HTERT RPE-1 (cell line): ENCODE measurements around the gene FXYD2.
"Not testable (repeated sequence)": the region's sequence is repeated elsewhere in the genome, so short reads cannot be mapped to it uniquely, and the experiment has no call there.

Source experiments
- in situ Hi-C: fragments of 300-500 bp; cut with MboI; formaldehyde crosslinking; loops from 4 replicates; pipeline ENCODE4 v1.14.3; 2020; ENCODE audit warnings: low sequenced_read_pairs

FXYD2 gene

GRCh38 chr11:117822074-117823033 is 2.2 kb downstream of the FXYD2 start:
- in situ Hi-C loops = no loop called here

GRCh38 chr11:117821431-117821830 is 3.1 kb downstream of the FXYD2 start:
- in situ Hi-C loops = no loop called here

DNA sequence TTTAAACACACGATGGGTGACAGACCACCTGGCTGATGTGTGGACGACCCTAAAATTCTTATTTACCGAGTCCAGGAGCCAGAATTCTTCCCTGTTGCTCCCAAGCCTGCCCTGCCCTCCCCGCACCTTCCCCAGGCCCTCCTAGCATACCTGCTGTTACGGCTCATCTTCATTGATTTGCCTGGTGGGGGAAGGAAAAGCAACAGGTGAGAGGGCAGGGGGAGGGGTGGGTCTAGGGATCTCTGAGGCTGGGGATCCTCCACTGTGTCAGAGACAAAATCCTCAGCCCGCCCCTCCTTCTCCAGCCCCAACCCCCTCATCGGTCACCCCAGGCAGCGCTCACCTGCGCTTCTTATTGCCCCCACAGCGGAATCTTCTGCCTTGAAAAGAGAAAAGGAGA is 4.0 kb downstream of the FXYD2 start:
- in situ Hi-C loops = no loop called here

DNA sequence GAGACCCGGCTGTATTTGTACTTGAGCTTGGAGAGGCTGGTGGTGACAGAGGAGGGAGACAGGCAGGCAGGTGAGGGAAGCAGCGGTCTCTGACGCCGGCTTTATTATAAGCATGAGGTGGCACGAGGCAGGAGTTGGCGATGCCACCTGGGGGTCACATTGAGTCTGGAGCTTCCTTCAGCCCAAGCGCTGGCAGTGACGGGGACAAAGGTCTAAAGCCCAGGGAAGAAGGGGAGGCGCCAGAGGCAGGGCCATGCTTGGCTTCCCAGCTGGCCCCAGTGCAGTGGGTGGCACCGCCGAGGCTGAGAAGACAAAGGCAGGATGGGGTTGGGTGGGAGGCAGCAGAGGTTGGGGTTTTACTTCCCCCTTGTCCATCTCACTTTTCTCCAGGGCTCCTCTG is 4.5 kb downstream of the FXYD2 start:
- in situ Hi-C loops = no loop called here

GRCh38 chr11:117819096-117820040 is 5.2 kb downstream of the FXYD2 start:
- in situ Hi-C loops = no loop called here

DNA sequence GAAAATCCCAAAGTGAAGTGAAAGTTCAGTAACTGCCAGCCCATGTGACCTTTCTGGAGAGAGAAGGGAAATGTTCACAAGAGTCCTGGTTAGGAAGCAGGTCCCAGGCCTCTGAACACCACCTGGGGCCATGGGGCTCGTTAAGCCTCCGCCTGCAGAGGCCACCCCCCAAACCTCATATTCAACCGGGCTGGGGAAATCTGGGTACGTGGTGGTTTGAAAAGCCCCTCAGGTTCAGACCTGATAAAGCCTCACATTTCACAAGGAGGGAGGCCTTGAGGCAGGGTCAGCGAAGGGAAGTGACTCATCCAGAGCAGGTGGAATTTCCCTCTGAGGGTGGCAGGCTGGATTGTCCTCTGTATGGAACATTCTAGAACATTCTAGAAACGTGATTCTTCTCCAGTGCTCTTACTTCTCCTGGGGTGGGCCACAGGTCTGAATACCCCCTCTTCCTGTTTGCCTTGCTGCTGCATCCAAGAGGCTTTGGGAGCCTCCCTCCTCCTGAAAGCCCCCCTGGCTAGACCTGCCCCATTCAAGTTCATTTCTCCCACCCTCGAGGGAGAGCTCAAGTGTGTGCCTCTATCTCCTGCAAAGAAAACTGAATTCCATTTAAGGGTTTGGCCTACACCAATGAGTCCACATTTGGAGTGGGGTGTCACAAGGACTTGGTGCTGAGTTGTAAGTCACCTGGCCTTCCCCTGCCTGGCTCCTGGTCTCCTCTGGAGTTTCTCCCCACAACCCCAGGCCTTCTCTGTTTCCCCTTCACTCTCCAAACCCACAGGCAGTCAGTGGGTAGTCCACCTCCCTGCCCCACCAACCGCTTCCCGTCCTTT is 6.3 kb downstream of the FXYD2 start:
- in situ Hi-C loops = no loop called here

DNA sequence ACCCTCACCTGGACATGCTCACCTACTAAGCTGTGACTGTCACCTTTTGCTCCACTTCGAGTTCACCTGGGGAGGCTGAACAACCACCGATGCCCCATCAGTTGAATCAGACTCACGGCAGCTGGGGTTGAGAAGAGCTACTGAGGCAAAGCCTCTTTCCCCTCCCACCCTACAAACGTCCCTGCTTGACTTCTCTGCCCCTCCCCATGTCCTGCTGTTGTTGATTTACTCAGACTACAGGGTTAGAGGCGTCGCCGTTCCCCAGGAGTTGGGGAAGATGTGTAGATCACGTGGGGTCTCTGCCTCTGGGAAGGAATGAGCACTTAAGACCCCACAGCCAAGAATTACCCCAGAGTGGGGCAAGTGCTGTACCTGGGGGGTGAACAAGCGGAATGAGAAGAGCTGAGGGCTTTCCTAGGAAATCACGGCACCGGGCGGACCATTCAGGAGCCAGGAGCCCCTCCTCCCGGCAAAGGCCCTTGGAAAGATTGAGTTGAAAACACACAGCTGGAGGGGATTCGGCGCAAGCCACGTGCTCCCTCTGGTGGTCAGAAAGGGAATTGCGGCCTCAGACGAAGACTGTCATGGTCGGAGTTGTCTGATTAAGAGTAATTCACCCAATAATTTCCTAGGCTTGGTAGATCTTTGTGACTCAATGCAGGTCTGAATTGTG is 7.0 kb downstream of the FXYD2 start:
- in situ Hi-C loops = no loop called here

- in situ Hi-C loops = no loop called here
These were observed 7.6 kb downstream of the FXYD2 start for GRCh38 chr11:117816846-117817367.

DNA sequence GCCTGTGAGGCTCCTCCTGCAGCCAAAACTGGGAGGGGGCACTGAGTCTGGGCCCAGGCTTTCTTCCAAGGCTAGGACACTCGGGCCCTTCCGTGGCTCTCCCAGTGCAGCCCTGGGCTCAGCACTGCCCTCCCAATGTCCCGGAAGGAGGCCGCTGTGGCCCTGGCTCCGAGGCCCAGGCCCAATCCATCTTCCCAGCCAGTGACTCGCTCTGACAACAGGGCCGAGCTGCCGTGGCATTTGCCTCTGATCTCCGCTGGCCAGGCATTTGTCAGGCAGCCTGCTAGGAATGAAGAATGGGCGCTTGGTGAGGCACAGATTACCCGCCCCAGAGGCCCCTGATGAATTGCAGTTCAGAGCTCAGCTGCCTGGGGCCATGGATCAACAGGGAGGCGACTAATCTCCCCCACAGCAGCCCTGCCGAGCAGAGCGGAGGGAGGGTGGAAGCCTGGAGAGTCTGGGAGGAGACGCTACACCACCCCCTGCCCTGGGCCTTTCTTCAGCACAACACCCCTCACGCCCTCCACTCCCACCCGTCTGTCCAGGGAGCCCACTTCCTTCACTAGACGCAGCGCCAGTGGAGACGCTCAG is 8.3 kb downstream of the FXYD2 start:
- in situ Hi-C loops = no loop called here

- in situ Hi-C loops = no loop called here
These were observed 9.2 kb downstream of the FXYD2 start for GRCh38 chr11:117815262-117815803.

GRCh38 chr11:117814766-117815261 is 9.7 kb downstream of the FXYD2 start:
- in situ Hi-C loops = no loop called here

- in situ Hi-C loops = no loop called here
These were observed 10.3 kb downstream of the FXYD2 start for GRCh38 chr11:117814204-117814765.

DNA sequence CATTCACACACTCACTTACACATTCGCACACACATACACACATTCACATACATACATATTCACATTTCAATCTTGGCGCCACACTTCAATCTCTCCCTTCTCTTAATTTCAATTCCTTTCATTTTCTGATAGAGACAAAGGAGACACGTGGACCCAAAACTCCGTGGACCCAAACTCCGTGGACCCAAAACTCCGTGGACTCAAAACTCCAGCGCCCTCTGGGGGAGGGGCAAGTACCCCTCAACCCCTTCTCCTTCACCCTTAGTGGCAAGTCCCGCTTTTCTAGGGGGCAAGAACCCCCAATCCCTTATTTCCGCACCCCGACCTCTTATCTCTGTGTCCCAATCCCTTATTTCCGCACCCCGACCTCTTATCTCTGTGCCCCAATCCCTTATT is 14.5 kb downstream of the FXYD2 start:
- in situ Hi-C loops = not testable (repeated sequence)

DNA sequence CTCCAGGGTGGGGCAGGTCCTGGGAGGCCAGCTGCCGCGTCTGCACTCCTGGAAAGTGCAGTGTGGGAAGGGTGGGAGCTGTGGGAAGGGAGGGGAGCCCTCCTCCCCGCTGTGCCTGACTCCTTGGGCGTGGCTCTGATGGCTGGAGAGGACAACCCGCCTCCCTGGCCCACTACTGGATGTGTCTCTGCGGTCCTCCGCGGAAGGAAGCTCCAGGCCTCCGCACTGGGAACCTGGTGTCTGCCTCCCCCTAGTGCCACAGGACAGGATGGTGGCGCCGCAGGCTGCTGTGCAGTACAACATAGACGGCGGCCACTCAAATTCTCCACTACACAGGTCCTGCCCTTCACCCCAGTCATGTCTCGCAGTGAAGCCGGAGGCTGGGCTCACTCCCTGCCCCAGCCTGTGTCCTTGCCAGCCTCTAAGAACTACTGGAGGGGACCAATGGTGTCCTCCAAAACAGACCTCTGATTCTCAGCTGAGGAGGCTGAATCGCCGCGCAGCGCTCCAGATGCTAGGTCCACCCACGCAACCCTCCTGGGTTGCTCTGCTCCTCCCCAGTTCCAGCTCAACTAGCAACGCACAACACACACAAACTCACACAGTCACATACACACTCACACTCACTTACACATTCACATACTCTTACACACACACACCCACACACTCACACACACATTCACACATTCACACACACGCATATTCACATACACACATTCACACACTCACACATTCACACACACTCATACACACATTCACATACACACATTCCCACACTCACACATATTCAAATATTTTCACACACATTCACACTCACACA is 15.1 kb downstream of the FXYD2 start:
- in situ Hi-C loops = no loop called here

DNA sequence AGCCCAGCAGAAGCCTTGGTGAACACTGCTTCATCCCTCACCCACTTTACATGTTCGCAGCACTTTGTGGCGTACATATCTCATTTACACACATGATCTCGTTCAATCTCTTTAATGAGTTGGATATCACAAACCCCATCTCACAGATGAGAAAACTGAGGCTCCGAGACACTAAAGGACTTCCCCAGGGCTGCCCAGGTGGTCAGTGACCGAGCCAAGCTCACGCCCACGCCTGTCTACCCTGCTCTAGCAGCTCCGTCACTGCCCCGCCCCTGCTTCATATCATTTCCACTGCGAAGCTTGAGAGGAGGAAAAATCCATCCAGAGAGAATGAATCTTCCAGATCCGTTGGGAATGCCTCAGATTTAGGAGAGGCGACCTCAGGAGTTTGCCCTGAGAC is 15.8 kb downstream of the FXYD2 start:
- in situ Hi-C loops = no loop called here

DNA sequence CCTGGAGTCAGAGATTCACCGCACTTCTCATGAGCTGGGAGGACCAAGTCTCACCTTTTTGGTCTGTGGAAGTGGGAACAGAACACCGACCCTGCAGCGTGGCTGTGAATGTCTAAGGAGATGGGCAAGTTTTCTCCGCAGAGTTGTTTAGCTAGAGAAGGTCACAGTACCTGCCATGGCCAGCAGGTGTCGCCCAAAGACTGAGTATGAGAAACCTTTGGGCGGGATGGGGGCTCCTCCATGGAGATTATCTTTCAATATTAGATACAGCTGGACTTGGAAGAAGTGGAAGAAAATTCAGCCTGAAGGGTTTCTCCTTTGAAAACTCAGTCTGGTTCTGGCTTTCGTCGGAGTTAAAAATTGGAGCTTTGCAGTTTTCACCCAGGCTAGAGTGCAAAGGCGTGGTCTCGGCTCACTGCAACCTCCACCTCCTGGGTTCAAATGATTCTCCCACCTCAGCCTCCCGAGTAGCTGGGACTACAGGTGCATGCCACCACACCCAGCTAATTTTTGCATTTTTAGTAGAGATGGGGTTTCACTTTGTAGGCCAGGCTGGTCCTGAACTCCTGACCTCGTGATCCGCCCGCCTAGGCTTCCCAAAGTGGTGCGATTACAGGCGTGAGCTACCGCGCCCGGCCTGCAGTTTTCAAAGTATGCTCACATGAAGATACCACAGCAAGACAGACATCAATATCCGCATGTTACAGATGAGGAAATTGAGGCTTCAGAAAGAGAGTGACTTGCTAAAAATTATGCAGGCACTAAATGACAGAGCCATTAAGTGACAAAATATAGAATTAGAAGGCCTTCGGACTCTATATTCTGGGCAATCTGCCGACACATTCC is 16.8 kb downstream of the FXYD2 start:
- in situ Hi-C loops = no loop called here

DNA sequence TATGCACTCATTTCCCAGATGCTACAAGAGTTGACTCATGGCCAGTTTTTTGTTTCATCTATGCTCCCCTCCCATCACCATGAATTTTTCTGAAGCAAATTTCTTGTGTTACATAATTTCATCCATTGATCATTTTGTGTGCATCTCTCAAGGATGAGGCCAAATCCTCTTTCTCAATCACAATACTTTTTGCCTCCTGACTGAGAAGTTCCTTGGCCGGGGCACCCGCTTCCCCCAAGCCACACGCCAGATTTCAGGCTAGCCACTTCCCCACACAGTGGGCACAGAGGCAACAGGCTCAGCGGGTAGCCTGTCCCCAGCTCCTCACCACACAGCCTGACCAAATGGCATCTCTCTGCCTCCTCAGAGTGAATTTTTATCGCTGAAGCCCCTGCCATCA is 17.7 kb downstream of the FXYD2 start:
- in situ Hi-C loops = no loop called here
